Activated naive CD8-positive, alpha-beta T cell treated with anti-CD3 and anti-CD28 coated beads, Interleukin-2, amount 50 U/mL, for 24 hours (primary cell): ENCODE results near the gene GRM1.

ENCODE experiments used
- ATAC-seq: fragments of 150-1000 bp; cut with Tn5 transposase; one replicate; pipeline ENCODE4 v1.10.0; 2021
- DNase-seq: peaks from one replicate; pipeline ENCODE4 v3.0.0; 2021
- H3K27ac Mint-ChIP-seq: one replicate; pipeline ENCODE4 v1.8.0; 2021; ENCODE audit warnings: mild to moderate bottlenecking, mixed read lengths
- H3K27me3 Mint-ChIP-seq: one replicate; pipeline ENCODE4 v1.8.0; 2021; ENCODE audit warnings: mixed read lengths
- H3K36me3 Mint-ChIP-seq: one replicate; pipeline ENCODE4 v1.8.0; 2021; ENCODE audit warnings: low read depth, mixed read lengths
- H3K4me1 Mint-ChIP-seq: one replicate; pipeline ENCODE4 v1.8.0; 2021; ENCODE audit warnings: mixed read lengths
- H3K4me3 Mint-ChIP-seq: one replicate; pipeline ENCODE4 v1.8.0; 2021; ENCODE audit warnings: mild to moderate bottlenecking, moderate library complexity, mixed read lengths
- H3K9me3 Mint-ChIP-seq: one replicate; pipeline ENCODE4 v1.8.0; 2021; ENCODE audit warnings: mixed read lengths

Gene GRM1

GRCh38 chr6:146470091-146470770 is 441.4 kb downstream of the GRM1 start:
- H3K4me1 Mint-ChIP-seq: no peaks in the 10 kb centered on the region
- peaks cover 1% of the 10 kb centered on the region for H3K27me3 Mint-ChIP-seq
- H3K4me3 Mint-ChIP-seq: no peak overlapping the region
- ATAC-seq: no peak
- no peak overlapping the region for H3K27ac Mint-ChIP-seq
- peaks cover 3% of the 10 kb centered on the region for H3K9me3 Mint-ChIP-seq
- H3K36me3 Mint-ChIP-seq: no peaks in the 10 kb centered on the region
- no peak for DNase-seq

GRCh38 chr6:146472918-146473317 is 444.1 kb downstream of the GRM1 start:
- peaks cover 3% of the 10 kb centered on the region for H3K9me3 Mint-ChIP-seq
- DNase-seq (no peak), ATAC-seq (no peak)
- no peaks in the 10 kb centered on the region for H3K27me3 Mint-ChIP-seq
- no peaks in the 10 kb centered on the region for H3K36me3 Mint-ChIP-seq
- no peak overlapping the region for H3K4me3 Mint-ChIP-seq
- H3K27ac Mint-ChIP-seq: no peak overlapping the region
- H3K4me1 Mint-ChIP-seq: no peaks in the 10 kb centered on the region

- DNase-seq (no peak), ATAC-seq (no peak)
- no peak overlapping the region for H3K27ac Mint-ChIP-seq
- H3K9me3 Mint-ChIP-seq: peaks cover 4% of the 10 kb centered on the region
- no peaks in the 10 kb centered on the region for H3K4me1 Mint-ChIP-seq
- no peaks in the 10 kb centered on the region for H3K36me3 Mint-ChIP-seq
- no peak overlapping the region for H3K4me3 Mint-ChIP-seq
- H3K27me3 Mint-ChIP-seq: no peaks in the 10 kb centered on the region
These were observed 452.7 kb downstream of the GRM1 start for GRCh38 chr6:146481527-146481926.

- Mint-ChIP-seq H3K9me3 (peaks cover 4% of the 10 kb centered on the region), H3K27me3 (no peaks in the 10 kb centered on the region), H3K4me1 (no peaks in the 10 kb centered on the region), H3K27ac (no peak overlapping the region), H3K36me3 (no peaks in the 10 kb centered on the region), H3K4me3 (no peak overlapping the region)
- DNase-seq (no peak), ATAC-seq (no peak)
These were observed 455.5 kb downstream of the GRM1 start for GRCh38 chr6:146484411-146484810.
